Suprapubic skin (tissue), 4 donors: Measurements from ENCODE around the gene CBFA2T3. TPM values are rescaled to one million over a fixed set of nuclear protein-coding genes. Genes with fewer than 3 reads are reported as not detected.

Experiments used
- DNase-seq, 2 donors: peaks; one replicate each; pipeline ENCODE4 v3.0.0-alpha.2; 2019; ENCODE audit warnings: low spot score in 2 of 2
- H3K27ac ChIP-seq: fragments of 200-600 bp; sonication (generic); one replicate; pipeline ENCODE4 v1.5.1; 2019
- H3K27me3 ChIP-seq: fragments of 200-600 bp; sonication (generic); one replicate; pipeline ENCODE4 v1.5.1; 2019
- H3K36me3 ChIP-seq: fragments of 200-600 bp; sonication (generic); one replicate; pipeline ENCODE4 v1.5.1; 2019
- H3K4me1 ChIP-seq: fragments of 200-600 bp; sonication (generic); one replicate; pipeline ENCODE4 v1.5.1; 2019
- H3K4me3 ChIP-seq: fragments of 200-600 bp; sonication (generic); one replicate; pipeline ENCODE4 v1.5.1; 2019; ENCODE audit warnings: mild to moderate bottlenecking
- H3K9me3 ChIP-seq: fragments of 200-600 bp; sonication (generic); one replicate; pipeline ENCODE4 v1.5.1; 2019
- CTCF ChIP-seq, 2 donors: fragments of 200-600 bp in 1 of 2; fragments of 450-650 bp in 1 of 2; sonication (generic) in 1 of 2; IDR thresholded peaks; one replicate each; pipeline ENCODE4 v1.5.1; 2016 to 2019; ENCODE audit warnings: antibody characterized with exemption in 2 of 2, mild to moderate bottlenecking in 1 of 2, moderate library complexity in 1 of 2
- EP300 ChIP-seq: sonication (generic); formaldehyde crosslinking; IDR thresholded peaks from one replicate; pipeline ENCODE4 v1.6.1; 2017; ENCODE audit warnings: antibody characterized with exemption
- POLR2A ChIP-seq, 2 donors: fragments of 450-650 bp; IDR thresholded peaks; one replicate each; pipeline ENCODE4 v1.6.1; 2017; ENCODE audit warnings: antibody characterized with exemption in 2 of 2, mild to moderate bottlenecking in 2 of 2, moderate library complexity in 2 of 2
- POLR2AphosphoS5 ChIP-seq, 3 donors: sonication (generic); formaldehyde crosslinking; IDR thresholded peaks; one replicate each; pipeline ENCODE4 v1.6.1; 2017; ENCODE audit warnings: antibody characterized with exemption in 3 of 3
- WGBS: methylation state at CpG from one replicate; pipeline ENCODE4 v1.1.5; 2018; 5-methylcytosine and 5-hydroxymethylcytosine counted together
- total RNA-seq, 4 donors: library from RNA; depleted of rRNA; stranded (reverse); fragments of >200 nt; gene quantifications; one replicate each; pipeline ENCODE4 v1.1.0, GENCODE V29; 2016

CBFA2T3 gene
- total RNA-seq, 4 donors from 2014 or later = 1.5 to 6.6 (median 2.9) TPM

- Histone ChIP-seq H3K27me3 (no peaks in the 10 kb centered on the region), H3K36me3 (no peaks in the 10 kb centered on the region)
- WGBS = 96% methylated on average over 2 of the region's 16 CpGs
These were observed 65.1 kb downstream of the CBFA2T3 start for GRCh38 chr16:88911946-88912310.

GRCh38 chr16:88911136-88911945, 65.7 kb downstream of the CBFA2T3 start:
- no peak overlapping the region for H3K27ac ChIP-seq
- no peaks in the 10 kb centered on the region for H3K27me3 ChIP-seq
- TF ChIP-seq EP300 (no peak), POLR2A (IDR thresholded peaks at IDR 0.05) (no peak), CTCF (IDR thresholded peaks at IDR 0.05) (no peak), POLR2AphosphoS5 (IDR thresholded peaks at IDR 0.05) (no peak)
- no peak overlapping the region for H3K4me3 ChIP-seq
- WGBS = 66% methylated on average over 24 of the region's 36 CpGs
- no peaks in the 10 kb centered on the region for H3K9me3 ChIP-seq
- peaks cover 14% of the 10 kb centered on the region for H3K4me1 ChIP-seq
- H3K36me3 ChIP-seq = no peaks in the 10 kb centered on the region
- DNase-seq = no peak

More at GRCh38 chr16:88911946-88912310, 65.1 kb downstream of the CBFA2T3 start:
- peaks cover 14% of the 10 kb centered on the region for H3K4me1 ChIP-seq
- DNase-seq = no peak
- no peak for TF ChIP-seq POLR2A (IDR thresholded peaks at IDR 0.05)
- TF ChIP-seq EP300 = no peak
- no peak for TF ChIP-seq CTCF (IDR thresholded peaks at IDR 0.05)
- TF ChIP-seq POLR2AphosphoS5 (IDR thresholded peaks at IDR 0.05) = no peak
- no peak overlapping the region for H3K27ac ChIP-seq
- no peak overlapping the region for H3K4me3 ChIP-seq
- H3K9me3 ChIP-seq = no peaks in the 10 kb centered on the region

- WGBS = 74% methylated on average over 17 of the region's 26 CpGs
- TF ChIP-seq POLR2A (IDR thresholded peaks at IDR 0.05) = no peak
- no peak for TF ChIP-seq POLR2AphosphoS5 (IDR thresholded peaks at IDR 0.05)
- TF ChIP-seq EP300 = no peak
- no peak for TF ChIP-seq CTCF (IDR thresholded peaks at IDR 0.05)
- no peak for DNase-seq
These were observed 66.5 kb downstream of the CBFA2T3 start for GRCh38 chr16:88910284-88911135.

GRCh38 chr16:88909431-88910210, 67.4 kb downstream of the CBFA2T3 start:
- no peaks in the 10 kb centered on the region for H3K36me3 ChIP-seq

More at GRCh38 chr16:88910284-88911135, 66.5 kb downstream of the CBFA2T3 start:
- Histone ChIP-seq H3K4me3 (no peak overlapping the region), H3K27me3 (no peaks in the 10 kb centered on the region), H3K9me3 (no peaks in the 10 kb centered on the region), H3K36me3 (no peaks in the 10 kb centered on the region), H3K4me1 (peaks cover 14% of the 10 kb centered on the region), H3K27ac (no peak overlapping the region)

More at GRCh38 chr16:88909431-88910210, 67.4 kb downstream of the CBFA2T3 start:
- Histone ChIP-seq H3K4me1 (peaks cover 11% of the 10 kb centered on the region), H3K9me3 (no peaks in the 10 kb centered on the region), H3K27me3 (no peaks in the 10 kb centered on the region), H3K27ac (no peak overlapping the region), H3K4me3 (no peak overlapping the region)
- DNase-seq = no peak
- TF ChIP-seq POLR2AphosphoS5 (IDR thresholded peaks at IDR 0.05) (no peak), CTCF (IDR thresholded peaks at IDR 0.05) (no peak), EP300 (no peak), POLR2A (IDR thresholded peaks at IDR 0.05) (no peak)
- 83% methylated on average over 27 of the region's 44 CpGs for WGBS
